ENCODE measurements around the gene SETD1A. TPM values are rescaled to one million over a fixed set of nuclear protein-coding genes. Genes with fewer than 3 reads are reported as not detected.

Gene SETD1A
- total and polyA plus RNA-seq, 2 experiments from 2014 or later: 2.3 to 4.0 TPM

- H2AFZ ChIP-seq: no peak overlapping the region
- no peaks in the 10 kb centered on the region for H3K4me1 ChIP-seq (ENCODE audit: insufficient read depth)
- no peaks in the 10 kb centered on the region for H3K27me3 ChIP-seq (replicated peaks; ENCODE audit: insufficient read depth)
- no peaks in the 10 kb centered on the region for H4K20me1 ChIP-seq (ENCODE audit: insufficient read depth)
- no peaks in the 10 kb centered on the region for H3K79me2 ChIP-seq (ENCODE audit: insufficient read depth)
- no peak overlapping the region for H3K9ac ChIP-seq
- DNase-seq: no peak
- TF ChIP-seq EZH2phosphoT487 (IDR thresholded peaks at IDR 0.05; ENCODE audit: insufficient read depth, low read depth): no peak
- H3K36me3 ChIP-seq (ENCODE audit: low read depth): peaks cover 16% of the 10 kb centered on the region
- H3K4me2 ChIP-seq (ENCODE audit: unreplicated experiment): no peak overlapping the region
- in situ Hi-C loops (cut with MboI): loop anchor here (25.0 kb wide), 2 partner anchors 741 to 916 kb away; a partner anchor contains a TSS
- no peaks in the 10 kb centered on the region for H3F3A ChIP-seq (ENCODE audit: insufficient read depth)
- H3K27ac ChIP-seq: no peak overlapping the region
- H3K9me3 ChIP-seq (ENCODE audit: low read depth): no peaks in the 10 kb centered on the region
- H3K4me3 ChIP-seq: no peak overlapping the region
- WGBS, 2 experiments (ENCODE audit: low coverage in 1 of 2, low lambda C conversion rate in 2 of 2, missing lambda C conversion rate in 2 of 2): 94 to 97% methylated on average over 13 to 14 of the region's 14 CpGs
- no peaks in the 10 kb centered on the region for H3K9me2 ChIP-seq (ENCODE audit: insufficient read depth)
These were observed 13.7 kb downstream of the SETD1A start for GRCh38 chr16:30971298-30971697.

GRCh38 chr16:30972872-30973271 lies 15.3 kb downstream of the SETD1A start:
- Histone ChIP-seq H3K79me2 (ENCODE audit: insufficient read depth) (no peaks in the 10 kb centered on the region; the same call in 1 of the 2 replicates), H3K4me2 (ENCODE audit: unreplicated experiment) (no peak overlapping the region), H3K27me3 (replicated peaks; ENCODE audit: insufficient read depth) (no peaks in the 10 kb centered on the region), H2AFZ (no peak overlapping the region), H3K9ac (no peak overlapping the region), H4K20me1 (ENCODE audit: insufficient read depth) (no peaks in the 10 kb centered on the region), H3K36me3 (ENCODE audit: low read depth) (peaks cover 16% of the 10 kb centered on the region), H3K9me3 (ENCODE audit: low read depth) (no peaks in the 10 kb centered on the region), H3F3A (ENCODE audit: insufficient read depth) (no peaks in the 10 kb centered on the region), H3K9me2 (ENCODE audit: insufficient read depth) (no peaks in the 10 kb centered on the region), H3K4me1 (ENCODE audit: insufficient read depth) (no peaks in the 10 kb centered on the region), H3K4me3 (no peak overlapping the region), H3K27ac (no peak overlapping the region)
- peak; percentile 48 for DNase-seq
- in situ Hi-C loops (cut with MboI): loop anchor here (25.0 kb wide), 2 partner anchors 739 to 914 kb away; a partner anchor contains a TSS
- 72 to 78% methylated on average over 7 of the region's 7 CpGs for WGBS, 2 experiments (ENCODE audit: low coverage in 1 of 2, low lambda C conversion rate in 2 of 2, missing lambda C conversion rate in 2 of 2)
- TF ChIP-seq EZH2 (IDR thresholded peaks at IDR 0.05; ENCODE audit: insufficient read depth, poor library complexity, severe bottlenecking) (no peak), EZH2phosphoT487 (IDR thresholded peaks at IDR 0.05; ENCODE audit: insufficient read depth, low read depth) (no peak)

- Histone ChIP-seq H3K4me1 (ENCODE audit: insufficient read depth) (no peaks in the 10 kb centered on the region), H3K4me2 (ENCODE audit: unreplicated experiment) (no peak overlapping the region), H3K9ac (no peak overlapping the region), H3K4me3 (no peak overlapping the region), H3K27ac (no peak overlapping the region), H2AFZ (no peak overlapping the region), H3F3A (ENCODE audit: insufficient read depth) (no peaks in the 10 kb centered on the region), H3K9me2 (ENCODE audit: insufficient read depth) (no peaks in the 10 kb centered on the region), H4K20me1 (ENCODE audit: insufficient read depth) (no peaks in the 10 kb centered on the region), H3K9me3 (ENCODE audit: low read depth) (no peaks in the 10 kb centered on the region), H3K36me3 (ENCODE audit: low read depth) (peaks cover 16% of the 10 kb centered on the region), H3K27me3 (replicated peaks; ENCODE audit: insufficient read depth) (no peaks in the 10 kb centered on the region), H3K79me2 (ENCODE audit: insufficient read depth) (no peaks in the 10 kb centered on the region; the same call in 1 of the 2 replicates)
- no peak for DNase-seq
- WGBS, 2 experiments (ENCODE audit: low coverage in 1 of 2, low lambda C conversion rate in 2 of 2, missing lambda C conversion rate in 2 of 2): 97 to 98% methylated on average over 6 of the region's 6 CpGs
- in situ Hi-C loops (cut with MboI): loop anchor here (25.0 kb wide), 2 partner anchors 738 to 913 kb away; a partner anchor contains a TSS
- TF ChIP-seq EZH2phosphoT487 (IDR thresholded peaks at IDR 0.05; ENCODE audit: insufficient read depth, low read depth) (no peak), EZH2 (IDR thresholded peaks at IDR 0.05; ENCODE audit: insufficient read depth, poor library complexity, severe bottlenecking) (no peak)
These were observed 16.8 kb downstream of the SETD1A start for GRCh38 chr16:30974348-30974747.

GRCh38 chr16:30976486-30976885 lies 18.9 kb downstream of the SETD1A start:
- H3K36me3 ChIP-seq (ENCODE audit: low read depth): peaks cover 8% of the 10 kb centered on the region
- no peaks in the 10 kb centered on the region; the same call in 1 of the 2 replicates for H3K79me2 ChIP-seq (ENCODE audit: insufficient read depth)
- 99 to 100% methylated on average over 4 of the region's 4 CpGs for WGBS, 2 experiments (ENCODE audit: low coverage in 1 of 2, low lambda C conversion rate in 2 of 2, missing lambda C conversion rate in 2 of 2)
- H3K27me3 ChIP-seq (replicated peaks; ENCODE audit: insufficient read depth): no peaks in the 10 kb centered on the region
- H2AFZ ChIP-seq: no peak overlapping the region
- no peak overlapping the region for H3K27ac ChIP-seq
- no peaks in the 10 kb centered on the region for H4K20me1 ChIP-seq (ENCODE audit: insufficient read depth)
- no peak overlapping the region for H3K4me2 ChIP-seq (ENCODE audit: unreplicated experiment)
- H3K4me1 ChIP-seq (ENCODE audit: insufficient read depth): no peaks in the 10 kb centered on the region
- peaks cover 1% of the 10 kb centered on the region; the same call in 1 of the 2 replicates for H3F3A ChIP-seq (ENCODE audit: insufficient read depth)
- in situ Hi-C loops (cut with MboI): loop anchor here (25.0 kb wide), 1 partner anchor 461 kb away; the partner anchor contains the start of genes COX6A2 and ZNF843
- TF ChIP-seq EZH2 (IDR thresholded peaks at IDR 0.05; ENCODE audit: insufficient read depth, poor library complexity, severe bottlenecking) (no peak), EZH2phosphoT487 (IDR thresholded peaks at IDR 0.05; ENCODE audit: insufficient read depth, low read depth) (no peak)
- H3K9me3 ChIP-seq (ENCODE audit: low read depth): no peaks in the 10 kb centered on the region
- no peak for DNase-seq
- H3K9ac ChIP-seq: no peak overlapping the region
- no peaks in the 10 kb centered on the region for H3K9me2 ChIP-seq (ENCODE audit: insufficient read depth)
- no peak overlapping the region for H3K4me3 ChIP-seq
